GM18907 (cell line): ENCODE measurements around the gene WDR74.

Experiments
- ATAC-seq: cut with Tn5 transposase; IDR thresholded peaks from one replicate; pipeline ENCODE4 v1.9.1; 2021; ENCODE audit warnings: mild to moderate bottlenecking, moderate library complexity; ENCODE audit not compliant: unreplicated experiment

The WDR74 gene

GRCh38 chr11:62799486-62799885, 39.9 kb downstream of the WDR74 start:
- ATAC-seq: no peak

GRCh38 chr11:62796281-62796680, 43.1 kb downstream of the WDR74 start:
- ATAC-seq: no peak

GRCh38 chr11:62794201-62794775, 45.1 kb downstream of the WDR74 start:
- no peak for ATAC-seq

- ATAC-seq: no peak
Observed at GRCh38 chr11:62792202-62792575, 47.2 kb downstream of the WDR74 start.

GRCh38 chr11:62791501-62792201, 47.7 kb downstream of the WDR74 start, which contains the start of gene TMEM223:
TSS of gene TMEM223 (minus strand) at chr11:62792006. CDS start at chr11:62791994, 12 bp downstream.
- peak; percentile 69 for ATAC-seq

- no peak for ATAC-seq
Observed at GRCh38 chr11:62789576-62789975, 49.8 kb downstream of the WDR74 start.

GRCh38 chr11:62788991-62789390, 50.4 kb downstream of the WDR74 start:
- ATAC-seq: no peak

- peak; percentile 62 for ATAC-seq
Observed at GRCh38 chr11:62787005-62787759, 52.2 kb downstream of the WDR74 start, which contains the start of gene TMEM179B. TSS of gene TMEM179B (plus strand) at chr11:62787402. CDS start at chr11:62787432, 30 bp downstream.

- peak; percentile 69 for ATAC-seq
Observed at GRCh38 chr11:62786318-62787004, 52.9 kb downstream of the WDR74 start.
